Upper lobe of left lung (tissue), 6 donors: ENCODE data around the gene FBLN1. TPM values are rescaled to one million over a fixed set of nuclear protein-coding genes. Genes with fewer than 3 reads are reported as not detected.

ENCODE experiments used
- ATAC-seq, 2 donors: fragments of 200-7000 bp; cut with Tn5 transposase; one replicate each; pipeline ENCODE4 v1.9.1; 2022; ENCODE audit warnings: mild to moderate bottlenecking in 2 of 2, moderate library complexity in 2 of 2; ENCODE audit not compliant: low FRiP score in 2 of 2
- DNase-seq, 2 donors: peaks; one replicate each; pipeline ENCODE4 v3.0.0-alpha.2; 2019 to 2020
- H3K27ac ChIP-seq, 4 donors: fragments of 200-600 bp; sonication (generic); one replicate each; pipeline ENCODE4 v1.5.1; 2016 to 2019
- H3K27me3 ChIP-seq, 4 donors: fragments of 200-600 bp; sonication (generic); one replicate each; pipeline ENCODE4 v1.5.1; 2017 to 2019
- H3K36me3 ChIP-seq, 4 donors: fragments of 200-600 bp; sonication (generic); one replicate each; pipeline ENCODE4 v1.5.1; 2016 to 2019
- H3K4me1 ChIP-seq, 4 donors: fragments of 200-600 bp; sonication (generic); one replicate each; pipeline ENCODE4 v1.5.1; 2018 to 2019
- H3K4me3 ChIP-seq, 4 donors: fragments of 200-600 bp; sonication (generic); one replicate each; pipeline ENCODE4 v1.5.1; 2017 to 2019; ENCODE audit warnings: mild to moderate bottlenecking in 2 of 4, moderate library complexity in 1 of 4
- H3K9me3 ChIP-seq, 4 donors: fragments of 200-600 bp; sonication (generic); one replicate each; pipeline ENCODE4 v1.5.1; 2018 to 2019
- CTCF ChIP-seq, 6 experiments: fragments of 450-650 bp in 4 of 6; fragments of 200-600 bp in 2 of 6; sonication (generic) in 2 of 6; IDR thresholded peaks; one replicate each; pipeline ENCODE4 v1.5.1; 2016 to 2019; ENCODE audit warnings: antibody characterized with exemption in 6 of 6
- EP300 ChIP-seq, 4 donors: sonication (generic); formaldehyde crosslinking; IDR thresholded peaks; one replicate each; pipeline ENCODE4 v1.5.1; 2017; ENCODE audit warnings: antibody characterized with exemption in 4 of 4, control low read depth in 2 of 4
- POLR2A ChIP-seq, 4 donors: fragments of 450-650 bp; IDR thresholded peaks; one replicate each; pipeline ENCODE4 v1.5.1; 2016 to 2017; ENCODE audit warnings: antibody characterized with exemption in 4 of 4, mild to moderate bottlenecking in 2 of 4
- POLR2AphosphoS5 ChIP-seq, 2 donors: sonication (generic); formaldehyde crosslinking; IDR thresholded peaks; one replicate each; pipeline ENCODE4 v1.5.1; 2017; ENCODE audit warnings: antibody characterized with exemption in 2 of 2
- WGBS, 2 donors: methylation state at CpG; one replicate each; pipeline ENCODE4 v1.1.5; 2017 to 2018; 5-methylcytosine and 5-hydroxymethylcytosine counted together
- total RNA-seq, 6 donors: library from RNA; depleted of rRNA in 4 of 6; stranded (reverse); fragments of >200 nt in 4 of 6; gene quantifications; one replicate each; pipeline versions ENCODE4 v1.1.0 to v1.2.1, GENCODE V29; 2016 to 2021
- donor health status: DM: no; HTN: no; CAD: no; lungs with moderate emphysema.
- donor health status: DM: no; HTN: yes; CAD: no; lungs with severe emphysema.

Gene FBLN1
- total RNA-seq, 6 donors from 2014 or later = 63.9 to 523 (median 207) TPM

- Histone ChIP-seq H3K9me3 (no peaks in the 10 kb centered on the region), H3K27ac (peak overlapping the region in 2 of 4 donors; percentile 40 to 65), H3K27me3 (no peaks in the 10 kb centered on the region), H3K4me1 (peaks cover 0 to 4% (median 0%) of the 10 kb centered on the region in 4 donors), H3K36me3 (no peaks in the 10 kb centered on the region), H3K4me3 (no peak overlapping the region)
- 75 to 85% methylated on average over 9 of the region's 9 CpGs for WGBS, 2 donors
- DNase-seq (no peak), ATAC-seq (no peak)
- TF ChIP-seq POLR2A (IDR thresholded peaks at IDR 0.05) (no peak), POLR2AphosphoS5 (IDR thresholded peaks at IDR 0.05) (no peak), CTCF (IDR thresholded peaks at IDR 0.05) (no peak), EP300 (IDR thresholded peaks at IDR 0.05) (no peak)
These were observed 25.4 kb downstream of the FBLN1 start for GRCh38 chr22:45528046-45528445.

GRCh38 chr22:45529105-45529504 is 26.4 kb downstream of the FBLN1 start:
- 82 to 84% methylated on average over 5 to 11 of the region's 11 CpGs for WGBS, 2 donors
- no peak for ATAC-seq
- Histone ChIP-seq H3K9me3 (no peaks in the 10 kb centered on the region), H3K27ac (peak overlapping the region; percentile 11 to 65 (median 45)), H3K4me1 (peaks cover 0 to 4% (median 0%) of the 10 kb centered on the region in 4 donors), H3K4me3 (no peak overlapping the region), H3K36me3 (no peaks in the 10 kb centered on the region), H3K27me3 (no peaks in the 10 kb centered on the region)
- no peak for TF ChIP-seq EP300 (IDR thresholded peaks at IDR 0.05)
- peak; percentile 46 to 66 for TF ChIP-seq POLR2AphosphoS5 (IDR thresholded peaks at IDR 0.05)
- no peak for TF ChIP-seq POLR2A (IDR thresholded peaks at IDR 0.05)
- no peak for DNase-seq

- H3K4me1 ChIP-seq = peaks cover 0 to 4% (median 2%) of the 10 kb centered on the region in 4 donors
- H3K36me3 ChIP-seq = no peaks in the 10 kb centered on the region
- ATAC-seq (no peak), DNase-seq (no peak)
- H3K4me3 ChIP-seq = no peak overlapping the region
- no peaks in the 10 kb centered on the region for H3K9me3 ChIP-seq
- H3K27me3 ChIP-seq = no peaks in the 10 kb centered on the region
- peak overlapping the region in 3 of 4 donors; percentile 11 to 53 (median 51) for H3K27ac ChIP-seq
- WGBS, 2 donors = 84 to 86% methylated on average over 11 of the region's 11 CpGs
- TF ChIP-seq POLR2A (IDR thresholded peaks at IDR 0.05) = no peak
- TF ChIP-seq CTCF (IDR thresholded peaks at IDR 0.05) = no peak
- no peak for TF ChIP-seq EP300 (IDR thresholded peaks at IDR 0.05)
- TF ChIP-seq POLR2AphosphoS5 (IDR thresholded peaks at IDR 0.05) = no peak
These were observed 27.4 kb downstream of the FBLN1 start for GRCh38 chr22:45529971-45530575.

- Histone ChIP-seq H3K4me3 (no peak overlapping the region), H3K9me3 (no peaks in the 10 kb centered on the region), H3K36me3 (no peaks in the 10 kb centered on the region), H3K4me1 (peaks cover 0 to 4% (median 2%) of the 10 kb centered on the region in 4 donors), H3K27me3 (no peaks in the 10 kb centered on the region), H3K27ac (peak overlapping the region in 2 of 4 donors; percentile 40 to 61)
- no peak for ATAC-seq
- DNase-seq = no peak
- TF ChIP-seq POLR2AphosphoS5 (IDR thresholded peaks at IDR 0.05) = no peak
- no peak for TF ChIP-seq CTCF (IDR thresholded peaks at IDR 0.05)
- no peak for TF ChIP-seq POLR2A (IDR thresholded peaks at IDR 0.05)
- no peak for TF ChIP-seq EP300 (IDR thresholded peaks at IDR 0.05)
- WGBS, 2 donors = 65 to 70% methylated on average over 7 to 9 of the region's 9 CpGs
These were observed 29.0 kb downstream of the FBLN1 start for GRCh38 chr22:45531441-45532234.

GRCh38 chr22:45532235-45532631 is 29.6 kb downstream of the FBLN1 start:
- Histone ChIP-seq H3K27me3 (no peaks in the 10 kb centered on the region), H3K9me3 (no peaks in the 10 kb centered on the region), H3K4me3 (no peak overlapping the region), H3K27ac (peak overlapping the region in 2 of 4 donors; percentile 40 to 61), H3K4me1 (peaks cover 0 to 4% (median 2%) of the 10 kb centered on the region in 4 donors), H3K36me3 (no peaks in the 10 kb centered on the region)
- DNase-seq (no peak), ATAC-seq (no peak)
- TF ChIP-seq POLR2A (IDR thresholded peaks at IDR 0.05) = no peak
- TF ChIP-seq POLR2AphosphoS5 (IDR thresholded peaks at IDR 0.05) = no peak
- no peak for TF ChIP-seq CTCF (IDR thresholded peaks at IDR 0.05)
- TF ChIP-seq EP300 (IDR thresholded peaks at IDR 0.05) = no peak
- 66 to 71% methylated on average over 3 of the region's 3 CpGs for WGBS, 2 donors
